Measurements from ENCODE around the gene LANCL3.
A peak's percentile ranks its signal among the peaks of the same experiment; 100 is the strongest.

LANCL3 gene

GRCh38 chrX:37684426-37684825 lies 113.0 kb downstream of the LANCL3 start:
- DNase-seq (ENCODE audit: low spot score), result no peak

GRCh38 chrX:37684973-37685372 lies 113.5 kb downstream of the LANCL3 start:
- no peak for DNase-seq (ENCODE audit: low spot score)

DNA sequence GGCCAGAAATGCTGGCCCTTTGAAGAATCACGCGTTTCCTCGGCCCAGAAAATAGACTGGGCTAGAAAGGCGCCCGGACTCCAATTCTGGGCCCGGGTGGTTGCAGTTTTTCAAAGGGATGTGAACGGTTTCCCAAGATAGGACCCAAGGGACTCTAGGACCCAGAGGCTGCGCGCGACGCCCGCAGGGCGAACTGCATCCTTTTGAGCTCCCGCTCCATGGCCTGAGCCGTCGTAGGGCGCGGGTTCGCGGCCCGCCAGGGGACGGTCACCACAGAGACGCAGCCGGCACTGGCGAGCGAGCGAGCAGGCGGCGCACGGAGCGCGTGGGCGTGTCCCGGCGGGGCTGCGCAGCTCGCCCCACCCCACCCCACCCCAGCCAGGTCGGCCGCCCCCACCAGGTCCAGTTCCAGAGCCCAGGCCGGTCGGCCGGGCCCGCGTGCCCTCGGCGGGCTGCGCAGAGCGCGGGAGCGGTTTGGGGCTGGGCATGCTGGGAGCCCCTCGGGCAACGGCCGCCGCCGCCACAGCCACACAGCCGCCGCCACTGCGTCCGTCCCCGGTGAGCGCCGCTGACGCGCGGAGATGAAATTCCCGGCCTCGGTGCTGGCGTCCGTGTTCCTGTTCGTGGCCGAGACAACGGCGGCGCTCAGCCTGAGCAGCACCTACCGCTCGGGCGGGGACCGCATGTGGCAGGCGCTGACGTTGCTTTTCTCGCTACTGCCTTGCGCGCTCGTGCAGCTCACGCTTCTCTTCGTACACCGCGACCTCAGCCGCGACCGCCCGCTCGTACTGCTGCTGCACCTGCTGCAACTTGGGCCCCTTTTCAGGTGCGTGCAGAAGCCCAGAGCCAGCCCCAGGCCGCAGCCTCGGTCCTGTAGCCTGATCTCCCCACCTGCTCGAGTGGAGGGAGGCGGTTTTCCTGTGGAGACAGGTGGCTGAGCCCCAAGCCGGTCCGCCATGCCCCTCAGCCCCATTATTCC lies 114.2 kb downstream of the LANCL3 start, which contains the start of gene XK:
Gene XK, plus strand, starts transcription at position 411 of the 979 bp plus-strand sequence. Its CDS starts 171 bp downstream, at position 582.
- peak; percentile 63 for DNase-seq (ENCODE audit: low spot score)

DNA sequence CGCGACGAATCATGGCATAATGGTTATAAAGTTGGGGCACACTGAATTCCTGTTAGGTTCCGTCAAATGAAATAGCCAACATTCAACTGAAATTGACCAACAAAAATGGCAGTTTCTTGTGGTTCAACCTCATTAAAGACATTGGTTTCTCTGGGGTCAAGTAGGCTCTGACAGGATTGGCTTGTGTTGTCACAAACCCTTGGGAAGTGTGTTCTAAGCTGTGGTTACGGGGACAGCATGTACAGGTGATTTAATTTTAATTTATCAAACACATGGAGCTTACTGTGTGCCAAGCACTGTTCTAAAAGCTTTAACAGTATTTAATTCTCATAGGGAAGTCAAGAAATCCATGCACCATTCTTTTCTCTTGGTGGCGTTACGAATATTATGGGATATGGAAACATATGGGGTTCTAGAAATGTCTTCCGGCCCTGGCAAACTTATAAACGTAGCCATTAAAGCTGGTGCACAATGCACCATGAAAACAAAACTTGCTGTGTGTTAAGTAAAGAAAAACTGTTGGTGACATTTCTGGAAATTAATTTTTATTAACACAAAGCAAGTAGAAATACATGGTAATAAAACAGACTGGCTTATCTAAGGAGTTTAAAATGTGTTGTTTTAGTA lies 115.0 kb downstream of the LANCL3 start:
- peak; percentile 17 for DNase-seq (ENCODE audit: low spot score)

DNA sequence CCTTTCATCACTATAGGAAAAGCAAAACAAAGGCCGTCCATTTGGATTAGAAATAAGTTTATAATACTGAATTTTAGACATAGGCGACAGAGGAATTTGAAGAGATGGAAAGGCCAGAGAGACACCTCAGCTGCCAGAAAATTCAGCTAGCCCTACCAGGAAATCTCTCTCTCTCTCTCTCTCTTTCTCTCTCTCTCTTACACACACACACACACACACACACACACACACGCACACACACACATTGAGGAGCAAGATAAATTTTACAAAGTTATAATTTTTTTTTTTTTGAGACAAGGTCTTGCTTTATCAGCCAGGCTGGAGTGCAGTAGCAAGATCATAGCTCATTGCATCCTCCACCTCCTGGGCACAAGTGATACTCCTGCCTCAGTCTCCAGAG lies 115.5 kb downstream of the LANCL3 start:
- no peak for DNase-seq (ENCODE audit: low spot score)

GRCh38 chrX:37690119-37690518 lies 118.7 kb downstream of the LANCL3 start:
- no peak for DNase-seq (ENCODE audit: low spot score)

- DNase-seq (ENCODE audit: low spot score), result no peak
These were observed 121.5 kb downstream of the LANCL3 start for GRCh38 chrX:37692918-37693317.

DNA sequence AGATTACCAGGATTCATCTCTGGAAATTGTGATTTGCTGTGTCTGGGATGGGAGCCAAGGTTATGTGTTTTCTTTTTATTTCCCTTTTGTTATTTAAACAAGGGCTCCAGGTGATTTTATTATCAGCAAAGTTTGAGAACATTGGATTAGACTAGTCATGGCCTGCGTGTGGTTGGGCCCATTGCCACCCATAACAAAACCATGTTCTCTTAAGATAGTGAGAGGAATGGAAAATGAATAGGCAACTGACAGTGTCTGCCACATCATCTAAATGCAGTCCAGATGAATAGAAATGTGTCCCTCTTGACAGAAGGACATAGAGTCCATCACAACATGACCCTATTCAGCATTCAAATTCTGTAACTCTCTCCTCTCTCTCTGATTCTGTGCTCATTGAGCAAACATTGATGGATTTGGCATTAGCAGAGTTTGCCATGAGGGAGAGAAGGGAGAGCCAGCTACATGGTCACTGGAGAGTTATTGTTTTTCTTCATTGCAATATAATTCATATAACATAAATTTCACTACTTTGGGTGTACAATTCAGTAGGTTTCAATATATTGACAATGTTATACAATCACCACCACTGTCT lies 125.8 kb downstream of the LANCL3 start:
- no peak for DNase-seq (ENCODE audit: low spot score)

- no peak for DNase-seq (ENCODE audit: low spot score)
These were observed 130.1 kb downstream of the LANCL3 start for GRCh38 chrX:37701588-37701987.

GRCh38 chrX:37711991-37712390 lies 140.5 kb downstream of the LANCL3 start:
- no peak for DNase-seq (ENCODE audit: low spot score)

DNA sequence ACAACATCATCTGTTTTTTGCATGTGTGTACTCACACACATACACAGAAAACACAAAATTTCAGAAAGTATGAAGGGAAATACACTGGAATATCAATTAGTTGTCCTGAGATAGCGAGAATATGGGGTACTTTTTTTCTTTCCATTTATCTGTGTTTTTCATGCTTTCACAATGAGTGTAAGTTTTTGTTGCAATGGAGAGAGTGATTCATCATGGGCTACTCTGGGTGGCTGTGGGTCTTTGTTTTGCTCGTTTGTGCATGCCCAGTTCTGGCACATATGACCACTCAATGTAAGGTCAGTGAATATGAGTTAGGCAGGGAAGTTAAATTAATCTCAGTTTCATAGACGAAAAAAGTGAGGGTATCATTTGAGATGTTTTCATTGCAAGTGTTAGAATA lies 141.0 kb downstream of the LANCL3 start:
- DNase-seq (ENCODE audit: low spot score), result no peak

DNA sequence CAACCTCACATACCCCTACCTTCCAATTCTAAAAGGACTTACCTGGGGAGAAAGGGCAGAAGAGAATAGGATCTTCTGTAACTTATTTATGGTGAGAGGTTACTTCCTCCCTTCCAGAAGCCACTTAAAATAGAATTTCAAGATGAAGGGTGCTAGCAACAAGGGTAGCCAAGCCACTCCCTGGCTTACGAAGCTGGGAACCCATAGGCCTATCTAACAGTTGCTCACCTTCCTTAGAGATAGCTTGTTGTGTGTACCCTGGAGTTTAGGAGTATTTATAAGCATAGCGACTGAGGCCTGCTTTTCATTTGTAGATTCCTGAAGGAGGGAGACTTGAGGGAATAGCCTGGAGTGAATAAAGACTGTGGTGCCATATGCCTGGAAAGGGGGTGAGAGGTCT lies 143.0 kb downstream of the LANCL3 start:
- no peak for DNase-seq (ENCODE audit: low spot score)

DNA sequence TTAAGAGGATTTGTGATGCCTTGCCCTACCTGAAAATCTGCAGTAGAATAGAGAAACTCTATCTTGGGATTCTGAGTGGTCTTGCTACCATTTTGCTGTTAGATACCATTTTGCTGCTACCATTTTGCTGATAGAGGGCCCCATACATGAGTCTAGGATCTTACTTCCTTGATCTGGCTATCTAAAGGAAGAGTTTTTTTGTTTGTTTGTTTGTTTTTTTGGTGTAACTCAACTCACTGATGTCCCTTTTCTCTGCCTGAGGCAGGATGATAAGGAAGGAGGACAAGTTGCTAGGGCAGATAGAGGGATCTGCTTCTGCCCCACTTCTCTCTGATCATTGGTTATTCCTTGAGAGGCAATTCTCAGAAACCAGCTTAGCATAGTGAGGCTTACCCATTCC lies 145.1 kb downstream of the LANCL3 start:
- no peak for DNase-seq (ENCODE audit: low spot score)

GRCh38 chrX:37717708-37718107 lies 146.2 kb downstream of the LANCL3 start:
- DNase-seq (ENCODE audit: low spot score), result no peak

- DNase-seq (ENCODE audit: low spot score), result no peak
These were observed 151.1 kb downstream of the LANCL3 start for GRCh38 chrX:37722595-37722994.

DNA sequence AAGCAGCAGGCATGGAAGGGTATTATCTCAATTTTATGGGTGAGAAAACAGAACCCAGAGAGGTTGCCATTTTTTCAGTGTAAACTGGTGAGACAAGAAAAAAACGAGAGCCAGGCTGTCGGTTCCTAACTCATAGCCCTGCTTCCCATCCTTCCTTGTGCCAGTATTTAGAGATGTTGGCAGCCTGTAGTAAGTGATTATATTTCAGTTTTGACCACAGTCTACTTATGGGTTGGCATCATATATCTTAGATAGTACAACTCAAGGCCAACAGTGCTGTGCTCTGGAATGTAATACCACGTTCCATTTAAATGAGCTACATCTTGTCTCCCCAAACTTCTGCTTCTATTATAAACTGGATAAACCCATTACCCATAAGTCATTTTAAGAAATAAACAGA lies 154.9 kb downstream of the LANCL3 start:
- DNase-seq (ENCODE audit: low spot score), result no peak
